ENCODE results near the gene MALAT1.

MALAT1 gene

GRCh38 chr11:65479184-65480145 lies 19.4 kb upstream of the MALAT1 start:
- no peak for DNase-seq

- DNase-seq = no peak
Measured at GRCh38 chr11:65482306-65482850, 16.5 kb upstream of the MALAT1 start.

DNA sequence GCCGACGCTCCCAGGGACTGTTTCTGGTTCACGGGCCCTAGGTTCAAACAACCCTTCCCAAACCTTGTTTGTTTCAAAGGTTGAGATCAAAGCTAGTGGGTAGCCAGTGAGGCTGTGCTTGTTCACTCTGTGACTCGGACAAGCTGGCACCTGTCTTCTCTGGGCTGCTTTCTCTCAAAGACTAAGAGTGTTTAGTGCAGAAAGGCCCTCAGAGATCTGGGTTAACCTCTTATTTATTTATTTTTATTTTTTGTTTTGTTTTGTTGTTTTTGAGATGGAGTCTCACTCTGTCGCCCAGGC lies 13.0 kb upstream of the MALAT1 start:
- no peak for DNase-seq

GRCh38 chr11:65486570-65487466 lies 12.0 kb upstream of the MALAT1 start:
- no peak for DNase-seq

- DNase-seq = peak; percentile 98
Measured at GRCh38 chr11:65487467-65488272, 11.2 kb upstream of the MALAT1 start.

GRCh38 chr11:65488273-65489034 lies 10.4 kb upstream of the MALAT1 start:
- DNase-seq = no peak

DNA sequence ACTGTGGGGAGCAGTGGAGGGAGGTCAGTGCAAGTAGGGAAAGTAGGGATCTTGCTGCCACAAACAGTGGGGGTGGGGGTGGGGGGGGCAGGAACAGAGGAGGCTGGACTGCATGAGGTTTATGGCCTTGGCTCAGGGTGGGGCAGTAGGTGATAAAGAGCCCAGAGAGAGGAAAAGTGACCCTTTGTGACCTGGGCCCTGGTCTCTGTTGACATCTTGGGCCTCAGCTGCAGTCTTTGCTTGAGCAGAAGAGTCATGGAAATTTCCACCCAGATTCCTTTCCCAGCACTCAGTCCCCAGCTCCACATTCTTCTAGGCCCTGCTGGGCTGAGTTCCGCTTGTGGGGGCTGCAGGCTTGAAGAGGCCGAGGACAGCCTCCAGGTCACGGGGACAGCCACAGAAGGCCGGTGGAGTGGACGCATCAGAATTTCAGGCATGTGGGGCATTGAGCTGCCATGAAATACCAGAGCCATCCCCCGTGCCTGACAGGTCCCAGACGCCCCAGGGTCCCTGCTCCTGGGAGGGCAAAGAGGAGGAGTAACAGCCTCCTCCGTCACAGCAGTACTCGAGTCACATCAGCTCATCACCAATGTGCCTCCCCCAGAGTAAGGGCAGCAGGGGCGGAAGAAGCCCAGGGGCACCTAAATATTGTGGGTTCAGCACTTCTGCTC lies 9.7 kb upstream of the MALAT1 start:
- no peak for DNase-seq

DNA sequence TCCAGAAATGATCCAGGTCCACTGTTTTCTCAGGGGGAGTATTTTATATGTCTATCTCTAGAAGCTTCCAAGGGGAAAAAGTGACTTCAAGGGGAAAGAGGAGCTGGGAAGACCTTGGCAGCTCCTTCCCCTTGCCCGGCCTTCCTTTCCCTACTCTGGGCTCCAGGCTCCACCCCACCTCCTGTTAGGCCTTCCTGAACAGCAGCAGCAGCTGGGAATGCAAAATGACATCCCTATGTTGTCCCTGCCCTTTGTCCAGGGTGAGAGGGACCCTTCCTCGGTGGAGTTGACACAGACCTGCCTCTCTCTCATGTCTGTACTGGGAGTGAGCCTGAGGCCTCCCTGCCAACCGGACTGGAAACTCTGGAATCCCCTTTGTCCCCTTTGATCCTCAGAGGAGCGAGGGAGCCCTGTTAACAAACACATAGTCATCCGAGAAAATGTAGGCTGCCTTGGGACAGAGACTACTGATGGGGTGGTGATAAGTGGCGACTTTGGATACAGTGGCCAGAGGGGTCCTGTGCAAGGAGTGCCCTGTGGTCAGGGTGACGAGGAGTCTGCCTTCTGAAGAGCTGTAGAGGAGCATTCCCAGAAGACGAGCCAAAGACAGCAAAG lies 9.0 kb upstream of the MALAT1 start:
- DNase-seq = peak; percentile 61

DNA sequence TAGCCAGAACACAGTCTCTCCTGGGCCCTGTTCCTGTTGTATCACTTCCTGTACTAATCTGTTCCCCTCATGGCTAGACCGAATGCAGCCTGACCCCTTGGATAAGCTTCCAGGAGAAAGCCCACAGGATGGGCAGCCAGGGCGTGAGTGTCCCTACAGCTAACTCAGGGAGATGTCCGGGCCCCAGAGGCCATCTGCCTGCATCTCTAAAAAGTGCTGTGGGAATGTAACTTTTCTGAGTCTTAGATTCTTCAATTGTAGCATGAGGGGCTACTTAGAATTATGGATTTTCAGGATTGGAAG lies 7.7 kb upstream of the MALAT1 start:
- DNase-seq = no peak

DNA sequence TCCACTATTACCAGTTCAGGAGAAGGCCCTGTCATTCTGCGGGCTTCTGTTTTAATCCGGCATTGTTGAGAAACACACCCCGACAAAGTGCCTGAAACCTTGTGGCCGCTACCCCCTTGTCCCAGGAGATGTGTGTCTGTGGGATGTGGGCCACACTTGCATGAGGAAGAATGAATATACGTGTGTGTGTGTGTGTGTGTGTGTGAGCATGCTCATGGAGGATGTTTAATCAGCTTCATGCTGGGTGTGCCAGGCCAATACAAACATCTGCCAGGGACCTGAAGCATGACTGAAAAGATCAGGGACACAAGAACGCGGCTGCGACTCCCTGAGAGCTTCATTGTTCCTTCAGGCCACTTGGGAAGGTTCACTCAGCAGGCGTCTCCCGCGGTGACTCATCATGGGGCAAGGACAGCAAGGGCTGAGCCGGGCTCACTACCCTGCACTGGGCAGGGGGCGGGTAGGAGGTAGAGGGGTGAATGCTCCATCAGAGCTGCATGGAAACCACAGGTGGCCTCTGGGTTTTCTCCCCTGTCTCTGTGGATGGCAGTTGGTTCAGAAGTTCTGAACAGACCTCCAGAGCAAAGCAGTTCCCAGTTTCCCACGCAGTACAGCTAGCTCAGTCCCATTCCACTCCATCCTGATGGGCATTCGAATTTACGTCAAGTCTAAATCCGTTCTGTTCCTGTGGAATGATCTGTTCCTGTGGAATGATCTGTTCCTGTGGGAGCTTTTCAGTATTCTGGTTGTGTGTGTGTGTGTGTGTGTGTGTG lies 7.0 kb upstream of the MALAT1 start:
- DNase-seq = peak; percentile 60

DNA sequence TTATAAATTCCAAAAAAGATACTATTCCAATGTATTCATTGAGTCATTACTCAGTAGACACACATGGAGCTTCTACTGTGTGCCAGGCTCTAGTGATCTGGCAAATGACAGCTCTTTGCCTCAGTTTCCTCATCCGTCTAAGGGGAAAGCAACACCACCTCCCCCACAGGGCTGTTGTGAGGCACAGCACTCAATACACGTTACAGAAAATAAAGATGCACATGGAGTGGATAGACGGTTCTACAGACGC lies 6.5 kb upstream of the MALAT1 start:
- DNase-seq = no peak

DNA sequence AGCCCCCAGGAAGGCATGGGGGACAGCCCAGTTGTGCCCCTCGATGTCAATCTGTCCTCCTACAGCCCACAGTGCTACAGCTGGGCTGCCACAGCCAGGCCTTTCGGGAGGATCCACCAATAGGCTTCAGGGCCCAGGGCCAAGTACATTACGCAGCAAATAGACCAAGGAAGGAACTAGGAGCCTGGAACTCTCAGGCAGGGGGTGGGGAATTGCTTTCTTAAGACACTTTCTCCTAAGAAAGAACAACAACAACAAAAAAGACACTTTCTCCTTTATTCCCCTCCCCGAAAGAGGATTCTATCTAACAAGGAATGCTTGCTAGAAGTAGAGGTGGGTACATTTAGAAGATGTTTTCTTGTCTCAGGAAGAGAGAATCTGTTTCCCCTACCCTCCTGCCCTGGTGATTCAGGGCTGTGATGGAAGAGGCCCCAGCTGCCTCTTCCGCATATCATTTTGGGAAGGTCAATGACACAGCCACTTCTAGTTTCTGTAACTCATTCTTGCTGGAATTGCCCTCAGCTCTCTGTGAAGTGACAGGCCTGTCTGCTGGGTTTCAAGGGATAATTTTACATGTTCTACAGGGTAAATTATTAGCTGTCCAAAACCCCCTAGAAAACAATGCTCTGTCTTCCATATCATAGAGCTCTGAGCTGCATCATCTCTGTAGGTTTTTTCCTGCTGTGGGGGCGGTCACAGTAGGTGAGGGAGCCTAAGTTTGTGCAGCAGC lies 6.0 kb upstream of the MALAT1 start:
- DNase-seq = no peak

DNA sequence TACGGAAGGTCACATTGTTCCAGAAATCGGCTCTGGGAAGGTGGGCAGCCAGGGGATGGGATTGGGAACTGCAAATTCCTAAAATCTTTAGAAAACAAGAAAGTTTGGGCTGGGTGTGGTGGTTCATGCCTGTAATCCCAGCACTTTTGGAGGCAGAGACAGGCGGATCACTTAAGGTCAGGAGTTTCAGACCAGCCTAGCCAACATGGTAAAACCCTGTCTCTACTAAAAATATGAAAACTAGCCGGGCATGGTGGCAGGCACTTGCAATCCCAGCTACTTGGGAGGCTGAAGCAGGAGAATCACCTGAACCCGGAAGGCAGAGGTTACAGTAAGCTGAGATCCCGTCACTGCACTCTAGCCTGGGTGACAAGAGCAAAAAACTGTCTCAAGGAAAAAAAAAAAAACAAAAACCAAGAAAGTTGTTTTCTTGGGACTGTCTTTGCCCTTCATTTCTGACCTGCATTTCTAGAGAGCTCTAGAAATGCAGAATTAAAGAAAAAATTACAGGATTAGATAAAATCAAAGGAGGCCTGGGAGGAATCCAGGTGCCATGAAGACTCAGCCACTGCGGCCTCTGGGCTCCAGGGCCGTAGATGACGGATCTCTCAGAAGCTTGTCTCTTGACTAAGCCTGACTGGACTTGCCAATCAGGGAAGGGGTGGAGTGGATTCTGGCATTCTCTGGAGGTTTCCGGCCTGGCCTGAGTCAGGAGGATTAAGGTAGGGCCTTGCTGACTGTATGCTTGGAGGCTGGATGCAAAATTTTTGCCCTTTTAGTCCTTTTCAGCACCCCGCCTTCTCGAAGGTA lies 5.3 kb upstream of the MALAT1 start:
- no peak for DNase-seq

- no peak for DNase-seq
Measured at GRCh38 chr11:65496304-65497140, 2.3 kb upstream of the MALAT1 start.

GRCh38 chr11:65497141-65498041 lies 1.5 kb upstream of the MALAT1 start:
- DNase-seq = peak; percentile 96

DNA sequence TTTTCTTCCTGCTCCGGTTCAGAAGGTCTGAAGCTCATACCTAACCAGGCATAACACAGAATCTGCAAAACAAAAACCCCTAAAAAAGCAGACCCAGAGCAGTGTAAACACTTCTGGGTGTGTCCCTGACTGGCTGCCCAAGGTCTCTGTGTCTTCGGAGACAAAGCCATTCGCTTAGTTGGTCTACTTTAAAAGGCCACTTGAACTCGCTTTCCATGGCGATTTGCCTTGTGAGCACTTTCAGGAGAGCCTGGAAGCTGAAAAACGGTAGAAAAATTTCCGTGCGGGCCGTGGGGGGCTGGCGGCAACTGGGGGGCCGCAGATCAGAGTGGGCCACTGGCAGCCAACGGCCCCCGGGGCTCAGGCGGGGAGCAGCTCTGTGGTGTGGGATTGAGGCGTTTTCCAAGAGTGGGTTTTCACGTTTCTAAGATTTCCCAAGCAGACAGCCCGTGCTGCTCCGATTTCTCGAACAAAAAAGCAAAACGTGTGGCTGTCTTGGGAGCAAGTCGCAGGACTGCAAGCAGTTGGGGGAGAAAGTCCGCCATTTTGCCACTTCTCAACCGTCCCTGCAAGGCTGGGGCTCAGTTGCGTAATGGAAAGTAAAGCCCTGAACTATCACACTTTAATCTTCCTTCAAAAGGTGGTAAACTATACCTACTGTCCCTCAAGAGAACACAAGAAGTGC lies 661 bp upstream of the MALAT1 start:
- DNase-seq = peak; percentile 63

GRCh38 chr11:65498727-65498976 lies 193 bp upstream of the MALAT1 start:
- no peak for DNase-seq
